ENCODE results near the gene AGK. TPM values are rescaled to one million over a fixed set of nuclear protein-coding genes. Genes with fewer than 3 reads are reported as not detected.

Gene AGK
- total and polyA plus RNA-seq, 7 donors: 7.8 to 21.3 (median 15.5) TPM

- H3K27ac ChIP-seq: no peak overlapping the region
- H3K4me3 ChIP-seq: no peak overlapping the region
- H3K36me3 ChIP-seq: peaks cover 0 to 63% (median 10%) of the 10 kb centered on the region in 4 donors
- intact Hi-C loops (cut with DNase I): no loop called here
- no peak for DNase-seq
- TF ChIP-seq POLR2AphosphoS5 (IDR thresholded peaks at IDR 0.05) (no peak), POLR2A (IDR thresholded peaks at IDR 0.05) (no peak), CTCF (IDR thresholded peaks at IDR 0.05) (no peak), EP300 (IDR thresholded peaks at IDR 0.05) (no peak)
- H3K9me3 ChIP-seq: no peaks in the 10 kb centered on the region
- H3K4me1 ChIP-seq: no peaks in the 10 kb centered on the region
- H3K27me3 ChIP-seq: no peaks in the 10 kb centered on the region
- WGBS, 2 donors: 96 to 97% methylated on average over 3 of the region's 3 CpGs
Measured at GRCh38 chr7:141609576-141609975, 58.4 kb downstream of the AGK start.

GRCh38 chr7:141610671-141611070 lies 59.5 kb downstream of the AGK start:
- no peak for TF ChIP-seq POLR2AphosphoS5 (IDR thresholded peaks at IDR 0.05)
- intact Hi-C loops (cut with DNase I): loop anchor here (2.0 kb wide), 1 partner anchor 36 kb away; no protein-coding TSS in a partner anchor
- H3K4me1 ChIP-seq: no peaks in the 10 kb centered on the region
- H3K27me3 ChIP-seq: no peaks in the 10 kb centered on the region
- H3K9me3 ChIP-seq: no peaks in the 10 kb centered on the region
- no peak for DNase-seq
- no peak overlapping the region for H3K4me3 ChIP-seq
- H3K36me3 ChIP-seq: peaks cover 0 to 61% (median 12%) of the 10 kb centered on the region in 4 donors
- WGBS, 2 donors: 95 to 97% methylated on average over 1 of the region's 1 CpG
- H3K27ac ChIP-seq: no peak overlapping the region

GRCh38 chr7:141612861-141613260 lies 61.7 kb downstream of the AGK start:
- no peaks in the 10 kb centered on the region for H3K4me1 ChIP-seq
- H3K27me3 ChIP-seq: no peaks in the 10 kb centered on the region
- no peak overlapping the region for H3K4me3 ChIP-seq
- no peaks in the 10 kb centered on the region for H3K9me3 ChIP-seq
- no peak for DNase-seq
- no peak for TF ChIP-seq CTCF (IDR thresholded peaks at IDR 0.05)
- no peak for TF ChIP-seq POLR2A (IDR thresholded peaks at IDR 0.05)
- TF ChIP-seq POLR2AphosphoS5 (IDR thresholded peaks at IDR 0.05): no peak
- no peak for TF ChIP-seq EP300 (IDR thresholded peaks at IDR 0.05)
- H3K27ac ChIP-seq: no peak overlapping the region
- H3K36me3 ChIP-seq: peaks cover 0 to 52% (median 12%) of the 10 kb centered on the region in 4 donors
- intact Hi-C loops (cut with DNase I): no loop called here

GRCh38 chr7:141617280-141617679 lies 66.1 kb downstream of the AGK start:
- Histone ChIP-seq H3K36me3 (peaks cover 0 to 32% (median 5%) of the 10 kb centered on the region in 4 donors), H3K9me3 (no peaks in the 10 kb centered on the region), H3K4me3 (no peak overlapping the region), H3K27me3 (no peaks in the 10 kb centered on the region), H3K4me1 (no peaks in the 10 kb centered on the region), H3K27ac (no peak overlapping the region)
- DNase-seq: no peak
- intact Hi-C loops (cut with DNase I): no loop called here
- no peak for TF ChIP-seq POLR2AphosphoS5 (IDR thresholded peaks at IDR 0.05)
- TF ChIP-seq CTCF (IDR thresholded peaks at IDR 0.05): no peak
- TF ChIP-seq POLR2A (IDR thresholded peaks at IDR 0.05): no peak
- no peak for TF ChIP-seq EP300 (IDR thresholded peaks at IDR 0.05)

- TF ChIP-seq POLR2AphosphoS5 (IDR thresholded peaks at IDR 0.05) (no peak), POLR2A (IDR thresholded peaks at IDR 0.05) (no peak), CTCF (IDR thresholded peaks at IDR 0.05) (no peak), EP300 (IDR thresholded peaks at IDR 0.05) (no peak)
- DNase-seq: no peak
- 93 to 96% methylated on average over 4 of the region's 4 CpGs for WGBS, 2 donors
- no peak overlapping the region for H3K4me3 ChIP-seq
- H3K9me3 ChIP-seq: no peaks in the 10 kb centered on the region
- H3K36me3 ChIP-seq: peaks cover 0 to 43% (median 4%) of the 10 kb centered on the region in 4 donors
- H3K27me3 ChIP-seq: no peaks in the 10 kb centered on the region
- no peak overlapping the region for H3K27ac ChIP-seq
- H3K4me1 ChIP-seq: no peaks in the 10 kb centered on the region
- intact Hi-C loops (cut with DNase I): no loop called here
Measured at GRCh38 chr7:141619745-141620144, 68.5 kb downstream of the AGK start.
